Breast epithelium (tissue), 3 donors: ENCODE results near the gene PCA3.

ENCODE experiments used
- POLR2A ChIP-seq: fragments of 450-650 bp; IDR thresholded peaks from one replicate; pipeline ENCODE4 v1.6.1; 2016; ENCODE audit warnings: antibody characterized with exemption, mild to moderate bottlenecking, moderate library complexity
- POLR2AphosphoS5 ChIP-seq, 3 donors: sonication (generic); formaldehyde crosslinking; IDR thresholded peaks; one replicate each; pipeline ENCODE4 v1.6.1; 2017; ENCODE audit warnings: antibody characterized with exemption in 3 of 3

- TF ChIP-seq POLR2A (no peak), POLR2AphosphoS5 (IDR thresholded peaks at IDR 0.05) (no peak)
Observed at GRCh38 chr9:76717176-76717575, 47.1 kb upstream of the PCA3 start.
